Measurements from ENCODE around the gene BABAM2. TPM values are rescaled to one million over a fixed set of nuclear protein-coding genes. Genes with fewer than 3 reads are reported as not detected.

The BABAM2 gene
- total RNA-seq (28.8 and 30.8 TPM in 2 replicates), polyA plus RNA-seq (43.6 and 49.4 TPM in 2 replicates)

DNA sequence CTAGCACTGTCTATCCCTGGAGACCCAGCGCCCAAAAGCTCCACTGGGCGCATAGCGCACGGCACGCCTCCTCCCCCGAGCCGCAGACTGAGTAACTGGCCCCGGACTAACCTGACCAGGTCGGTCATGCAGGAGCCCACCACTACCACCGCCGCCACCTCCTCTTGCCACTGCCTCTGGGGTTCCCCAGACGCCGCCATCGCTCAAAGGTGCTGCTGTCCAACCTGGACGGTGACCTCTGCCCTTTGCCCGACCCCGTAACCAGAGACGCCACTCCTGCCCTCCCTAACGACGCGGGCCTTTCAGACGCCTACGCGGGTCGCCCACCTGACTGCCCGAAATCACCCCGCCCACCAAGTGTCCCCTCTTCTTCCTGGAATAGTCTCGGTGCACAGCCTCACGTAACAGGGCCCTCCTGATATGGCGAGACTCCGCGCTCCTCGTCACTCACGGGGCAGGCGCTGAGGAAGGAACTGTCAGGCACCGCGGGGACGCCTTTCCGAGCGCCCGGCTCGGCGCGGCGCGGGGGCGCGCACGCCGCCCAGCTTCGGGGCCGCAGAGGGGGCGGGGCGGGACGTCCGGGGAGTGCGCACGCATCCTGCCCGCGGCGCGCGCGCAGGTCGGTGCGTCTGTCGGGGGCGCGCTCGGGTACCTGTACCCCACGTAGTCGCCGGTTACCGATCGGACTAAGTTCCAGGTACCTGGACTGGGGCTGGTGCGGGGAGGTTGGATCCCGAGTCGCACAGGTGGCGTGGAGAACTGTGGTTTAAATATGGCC, at the start of gene BABAM2, which contains the start of gene RBKS:
BABAM2 (plus strand) TSS at position 584 of the 778 bp plus-strand sequence. CDS start 3,828 bp downstream, outside the sequence.
RBKS (minus strand) TSS at position 242 of the 778 bp plus-strand sequence; CDS start at position 200, 42 bp downstream.
- no peaks in the 10 kb centered on the region for H3K4me1 ChIP-seq (ENCODE audit: insufficient read depth)
- H3K36me3 ChIP-seq (replicated peaks; ENCODE audit: insufficient read depth, low read depth): no peaks in the 10 kb centered on the region
- no peak for TF ChIP-seq EZH2 (IDR thresholded peaks at IDR 0.05; ENCODE audit: borderline replicate concordance)
- TF ChIP-seq EZH2phosphoT487 (IDR thresholded peaks at IDR 0.05; ENCODE audit: low read depth, severe bottlenecking, unreplicated experiment): no peak
- TF ChIP-seq, protein P1, sequence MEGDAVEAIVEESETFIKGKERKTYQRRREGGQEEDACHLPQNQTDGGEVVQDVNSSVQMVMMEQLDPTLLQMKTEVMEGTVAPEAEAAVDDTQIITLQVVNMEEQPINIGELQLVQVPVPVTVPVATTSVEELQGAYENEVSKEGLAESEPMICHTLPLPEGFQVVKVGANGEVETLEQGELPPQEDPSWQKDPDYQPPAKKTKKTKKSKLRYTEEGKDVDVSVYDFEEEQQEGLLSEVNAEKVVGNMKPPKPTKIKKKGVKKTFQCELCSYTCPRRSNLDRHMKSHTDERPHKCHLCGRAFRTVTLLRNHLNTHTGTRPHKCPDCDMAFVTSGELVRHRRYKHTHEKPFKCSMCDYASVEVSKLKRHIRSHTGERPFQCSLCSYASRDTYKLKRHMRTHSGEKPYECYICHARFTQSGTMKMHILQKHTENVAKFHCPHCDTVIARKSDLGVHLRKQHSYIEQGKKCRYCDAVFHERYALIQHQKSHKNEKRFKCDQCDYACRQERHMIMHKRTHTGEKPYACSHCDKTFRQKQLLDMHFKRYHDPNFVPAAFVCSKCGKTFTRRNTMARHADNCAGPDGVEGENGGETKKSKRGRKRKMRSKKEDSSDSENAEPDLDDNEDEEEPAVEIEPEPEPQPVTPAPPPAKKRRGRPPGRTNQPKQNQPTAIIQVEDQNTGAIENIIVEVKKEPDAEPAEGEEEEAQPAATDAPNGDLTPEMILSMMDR (IDR thresholded peaks at IDR 0.05; ENCODE audit: poor library complexity): no peak
- H3K4me3 ChIP-seq: peak within 1 kb of the TSS; percentile 79
- peak within 1 kb of the TSS; percentile 100 for H3K27ac ChIP-seq
- no peaks in the 10 kb centered on the region for H3K27me3 ChIP-seq
- no peaks in the 10 kb centered on the region for H3K9me3 ChIP-seq (ENCODE audit: low read depth)
- peak within 1 kb of the TSS; percentile 76 for H2AFZ ChIP-seq
- no peaks in the 10 kb centered on the region for H4K20me1 ChIP-seq (ENCODE audit: insufficient read depth, poor library complexity, severe bottlenecking)
- H3K9me2 ChIP-seq (replicated peaks; ENCODE audit: insufficient read depth): no peaks in the 10 kb centered on the region
- peak within 1 kb of the TSS; percentile 79 for H3K4me2 ChIP-seq
- WGBS (ENCODE audit: low lambda C conversion rate, missing lambda C conversion rate): under 1% methylated on average over 73 of the region's 79 CpGs
- DNase-seq (ENCODE audit: low spot score): peak; percentile 94
- peaks cover 39% of the 10 kb centered on the region for H3K79me2 ChIP-seq

DNA sequence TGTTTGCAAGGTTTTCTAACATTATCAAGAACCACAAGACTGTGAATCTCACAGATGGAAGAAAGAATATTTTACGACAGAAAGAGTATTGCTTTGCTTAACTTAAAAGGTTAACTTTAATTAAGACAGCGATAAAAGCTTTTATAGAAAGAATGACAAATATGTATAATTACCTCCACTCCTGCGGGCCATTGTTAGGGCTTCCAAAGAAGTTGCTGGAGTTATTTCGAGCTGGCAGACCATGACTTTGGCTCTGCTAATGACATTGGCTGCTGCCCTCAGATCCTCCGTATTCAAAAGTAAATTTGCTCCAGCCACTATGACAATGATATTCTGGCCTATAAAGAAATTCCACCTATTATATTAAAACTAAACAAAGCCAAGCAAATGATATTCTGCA, 47.6 kb upstream of the BABAM2 start:
- H3K9me2 ChIP-seq (replicated peaks; ENCODE audit: insufficient read depth): no peaks in the 10 kb centered on the region
- TF ChIP-seq EZH2 (IDR thresholded peaks at IDR 0.05; ENCODE audit: borderline replicate concordance) (no peak), EZH2phosphoT487 (IDR thresholded peaks at IDR 0.05; ENCODE audit: low read depth, severe bottlenecking, unreplicated experiment) (no peak)
- TF ChIP-seq, protein P1 (IDR thresholded peaks at IDR 0.05; ENCODE audit: poor library complexity): no peak
- 64% methylated on average over 5 of the region's 5 CpGs for WGBS (ENCODE audit: low lambda C conversion rate, missing lambda C conversion rate)
- H3K79me2 ChIP-seq: no peaks in the 10 kb centered on the region
- no peaks in the 10 kb centered on the region for H3K27me3 ChIP-seq
- H3K4me2 ChIP-seq: no peak overlapping the region
- no peak overlapping the region for H2AFZ ChIP-seq
- no peaks in the 10 kb centered on the region for H4K20me1 ChIP-seq (ENCODE audit: insufficient read depth, poor library complexity, severe bottlenecking)
- no peak for DNase-seq (ENCODE audit: low spot score)
- H3K4me3 ChIP-seq: no peak overlapping the region
- H3K36me3 ChIP-seq (replicated peaks; ENCODE audit: insufficient read depth, low read depth): no peaks in the 10 kb centered on the region
- H3K27ac ChIP-seq: no peak overlapping the region
- H3K9me3 ChIP-seq (ENCODE audit: low read depth): no peaks in the 10 kb centered on the region
- H3K4me1 ChIP-seq (ENCODE audit: insufficient read depth): no peaks in the 10 kb centered on the region

DNA sequence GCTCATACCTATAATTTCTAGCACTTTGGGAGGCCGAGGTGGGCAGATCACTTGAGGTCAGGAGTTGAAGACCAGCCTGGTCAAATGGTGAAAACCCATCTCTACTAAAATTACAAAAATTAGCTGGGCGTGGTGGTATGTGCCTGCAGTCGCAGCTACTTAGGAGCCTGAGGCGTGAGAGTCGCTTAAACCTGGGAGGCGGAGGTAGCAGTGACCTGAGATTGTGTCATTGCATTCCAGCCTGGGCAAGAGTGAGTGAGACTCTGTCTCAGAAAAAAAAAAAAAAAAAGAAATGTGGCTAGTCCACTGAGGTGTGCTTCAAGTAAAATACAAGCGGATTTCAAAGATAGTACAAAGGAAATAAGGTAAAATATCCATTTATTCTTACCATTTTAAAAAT, 46.5 kb upstream of the BABAM2 start:
- Histone ChIP-seq H3K27me3 (no peaks in the 10 kb centered on the region), H3K9me3 (ENCODE audit: low read depth) (no peaks in the 10 kb centered on the region), H3K4me1 (ENCODE audit: insufficient read depth) (no peaks in the 10 kb centered on the region), H3K4me3 (no peak overlapping the region), H2AFZ (no peak overlapping the region), H4K20me1 (ENCODE audit: insufficient read depth, poor library complexity, severe bottlenecking) (no peaks in the 10 kb centered on the region), H3K27ac (no peak overlapping the region), H3K79me2 (no peaks in the 10 kb centered on the region), H3K4me2 (no peak overlapping the region), H3K36me3 (replicated peaks; ENCODE audit: insufficient read depth, low read depth) (no peaks in the 10 kb centered on the region), H3K9me2 (replicated peaks; ENCODE audit: insufficient read depth) (no peaks in the 10 kb centered on the region)
- DNase-seq (ENCODE audit: low spot score): no peak
- TF ChIP-seq, protein P1 (IDR thresholded peaks at IDR 0.05; ENCODE audit: poor library complexity): no peak
- TF ChIP-seq EZH2phosphoT487 (IDR thresholded peaks at IDR 0.05; ENCODE audit: low read depth, severe bottlenecking, unreplicated experiment): no peak
- no peak for TF ChIP-seq EZH2 (IDR thresholded peaks at IDR 0.05; ENCODE audit: borderline replicate concordance)
- WGBS (ENCODE audit: low lambda C conversion rate, missing lambda C conversion rate): 97% methylated on average over 7 of the region's 7 CpGs

Measured in hepatocyte (in vitro differentiated cells).